NCI-H510A (cell line): ENCODE measurements around the gene RGR.
"Not testable (repeated sequence)": the region's sequence is repeated elsewhere in the genome, so short reads cannot be mapped to it uniquely, and the experiment has no call there.

Experiments
- DNase-seq: peaks from one replicate; lab custom pipeline; 2025; lab: John Stamatoyannopoulos, UW

Gene RGR

DNA sequence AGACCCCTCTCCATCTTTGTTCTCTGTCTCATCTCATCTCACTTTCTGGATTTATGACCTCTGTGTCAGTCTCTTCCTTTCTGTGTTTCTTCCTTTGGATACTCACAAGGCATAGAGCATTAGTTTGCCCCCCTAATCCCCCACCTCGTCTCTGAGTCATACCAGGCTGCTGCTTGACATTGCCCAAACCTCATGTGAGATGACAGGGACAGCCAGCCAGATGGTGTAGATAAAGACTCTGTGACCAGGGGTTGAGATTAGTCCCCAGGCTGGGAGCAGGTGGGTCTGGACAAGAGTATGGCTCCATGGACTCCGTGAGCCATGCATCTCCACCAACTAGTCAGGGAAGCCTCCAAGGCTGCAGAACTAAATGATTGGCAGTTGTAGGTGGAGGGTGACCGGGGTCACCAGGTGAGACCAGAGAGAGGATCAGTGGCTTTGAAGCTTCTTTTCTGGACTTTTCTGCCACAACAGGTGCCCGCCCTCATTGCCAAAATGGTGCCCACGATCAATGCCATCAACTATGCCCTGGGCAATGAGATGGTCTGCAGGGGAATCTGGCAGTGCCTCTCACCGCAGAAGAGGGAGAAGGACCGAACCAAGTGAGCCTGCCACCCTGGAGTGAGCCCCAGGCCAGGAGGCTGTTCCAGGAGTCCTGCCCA is 13.3 kb downstream of the RGR start:
- DNase-seq, result no peak

DNA sequence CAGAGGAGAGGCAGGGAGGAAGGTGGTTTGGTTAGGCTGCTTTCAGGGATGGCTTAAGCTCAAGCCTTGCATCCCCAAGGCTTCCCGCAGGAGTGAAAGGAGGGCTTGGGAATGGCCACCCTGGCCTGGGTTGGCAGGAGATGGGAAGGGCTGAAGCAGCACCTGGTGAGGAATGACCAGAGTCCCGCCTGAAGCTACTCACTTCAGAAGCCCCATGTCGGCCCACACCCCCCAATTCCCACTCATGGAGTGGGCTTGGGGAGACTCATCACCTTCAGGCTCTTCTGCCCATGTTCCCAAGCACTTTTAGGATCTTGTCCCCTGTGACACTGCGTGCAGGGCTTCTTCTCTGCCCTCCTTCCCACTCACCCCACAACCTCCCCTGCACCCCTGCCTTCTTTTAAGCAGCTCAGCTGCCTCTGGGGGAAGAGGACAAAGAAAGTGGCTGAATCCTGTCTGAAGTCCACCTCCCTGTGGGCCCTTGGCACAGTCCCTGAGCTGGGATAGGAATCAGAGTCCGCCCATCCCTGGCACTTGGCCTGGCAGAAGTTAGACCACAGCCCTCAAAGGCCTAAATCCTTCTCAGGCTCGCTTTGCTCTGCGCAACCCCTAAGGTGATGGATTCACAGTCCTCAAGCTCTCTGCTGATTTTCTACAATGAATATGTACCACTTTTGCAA is 16.5 kb downstream of the RGR start:
- DNase-seq, result no peak

DNA sequence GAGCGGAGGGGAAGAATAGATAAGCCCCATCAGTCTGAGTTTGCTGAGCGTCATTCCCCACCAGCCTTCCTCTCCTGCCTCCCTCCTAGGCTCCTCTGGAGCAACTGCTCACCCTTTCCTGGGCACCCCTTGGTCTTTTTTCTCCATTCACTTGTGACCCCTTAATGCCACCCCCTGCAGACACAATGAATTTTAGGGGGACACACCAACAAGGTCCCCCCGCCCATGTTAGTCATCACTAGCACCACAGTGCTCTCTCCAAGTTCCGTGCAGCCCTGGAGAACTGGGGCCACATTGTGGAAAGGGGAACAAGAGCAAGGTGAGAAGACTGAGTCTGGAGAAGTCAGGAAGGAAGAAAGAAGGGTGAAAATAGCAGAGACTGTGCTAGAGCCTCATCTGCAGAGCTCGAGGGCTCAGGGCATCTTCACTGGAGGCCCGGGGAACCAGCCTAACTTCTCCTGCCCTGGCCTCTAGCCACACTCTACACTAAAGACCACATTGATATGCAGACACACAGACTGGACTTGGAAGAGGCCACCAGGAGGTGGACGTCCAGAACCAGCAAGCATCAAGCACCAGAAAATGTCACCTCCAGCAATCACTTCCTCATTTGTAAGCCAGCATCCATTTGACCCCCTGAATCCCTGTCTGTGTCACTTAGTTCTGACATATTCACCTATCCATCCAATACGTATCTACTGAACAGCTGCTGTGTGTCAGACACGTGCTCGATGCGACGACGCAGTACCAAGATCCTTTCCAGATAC is 17.5 kb downstream of the RGR start:
- DNase-seq, result no peak

DNA sequence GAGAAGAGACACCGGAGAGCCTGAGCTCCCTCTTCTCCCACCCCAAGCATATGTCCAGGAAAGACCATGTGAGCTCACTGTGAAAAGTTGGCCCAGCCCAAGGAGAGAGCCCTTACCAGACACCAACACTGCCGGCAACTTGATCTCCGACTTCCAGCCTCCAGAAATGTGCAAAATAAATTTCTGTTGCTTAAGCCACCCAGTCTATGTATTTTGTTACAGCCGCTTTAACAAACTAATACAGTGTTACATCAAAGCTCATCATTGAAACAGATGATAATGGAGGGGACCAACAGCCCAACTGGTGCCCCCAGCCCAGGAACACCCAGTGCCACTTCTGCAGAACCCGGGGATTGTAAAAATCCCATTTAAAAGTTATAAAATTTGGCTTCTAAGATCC is 18.9 kb downstream of the RGR start:
- no peak for DNase-seq

DNA sequence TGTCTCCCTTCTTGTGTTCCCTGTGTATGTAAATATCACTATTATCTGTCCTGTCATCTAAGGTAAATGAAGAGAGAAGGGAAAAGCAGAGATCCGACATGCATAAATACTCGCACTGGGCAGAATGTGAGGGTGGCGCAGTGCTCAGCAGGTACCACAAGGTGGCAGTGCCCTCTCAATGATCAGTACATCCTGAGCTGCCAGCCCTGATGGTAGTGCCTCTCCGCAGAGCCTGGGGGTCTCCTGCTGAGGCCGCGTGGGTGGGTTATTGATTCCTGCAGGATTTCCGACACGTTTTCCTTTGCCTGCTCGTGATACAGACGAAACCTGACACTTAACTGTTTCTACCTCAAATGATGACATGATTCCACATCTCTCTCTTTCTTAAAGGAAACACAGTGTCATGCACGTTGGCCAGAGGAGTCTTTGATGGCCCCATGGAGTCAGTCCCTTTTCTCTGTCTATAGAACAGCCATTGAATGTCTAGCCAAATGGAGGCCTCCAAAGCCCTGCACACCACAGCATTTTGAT is 19.8 kb downstream of the RGR start:
- peak; percentile 45 for DNase-seq

DNA sequence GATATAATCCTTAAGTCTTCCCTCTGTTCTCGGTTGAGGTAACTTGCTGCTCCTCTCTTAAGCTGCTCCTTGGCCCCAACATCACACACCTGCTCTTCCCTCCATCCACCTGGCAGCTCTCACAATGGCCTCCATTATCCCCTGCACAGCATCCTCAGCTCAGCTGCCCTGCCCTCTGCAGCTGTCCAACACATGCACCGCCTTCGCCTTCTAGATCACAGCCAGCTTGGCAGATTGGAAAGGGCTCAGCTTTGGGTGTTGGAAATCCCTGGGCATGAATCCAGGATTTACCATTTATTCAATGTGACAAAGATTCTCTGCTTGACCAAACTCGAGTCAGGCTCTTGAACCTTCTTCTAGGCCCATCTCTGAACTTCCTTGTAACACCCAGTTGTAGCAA is 20.6 kb downstream of the RGR start:
- peak; percentile 41 for DNase-seq

DNA sequence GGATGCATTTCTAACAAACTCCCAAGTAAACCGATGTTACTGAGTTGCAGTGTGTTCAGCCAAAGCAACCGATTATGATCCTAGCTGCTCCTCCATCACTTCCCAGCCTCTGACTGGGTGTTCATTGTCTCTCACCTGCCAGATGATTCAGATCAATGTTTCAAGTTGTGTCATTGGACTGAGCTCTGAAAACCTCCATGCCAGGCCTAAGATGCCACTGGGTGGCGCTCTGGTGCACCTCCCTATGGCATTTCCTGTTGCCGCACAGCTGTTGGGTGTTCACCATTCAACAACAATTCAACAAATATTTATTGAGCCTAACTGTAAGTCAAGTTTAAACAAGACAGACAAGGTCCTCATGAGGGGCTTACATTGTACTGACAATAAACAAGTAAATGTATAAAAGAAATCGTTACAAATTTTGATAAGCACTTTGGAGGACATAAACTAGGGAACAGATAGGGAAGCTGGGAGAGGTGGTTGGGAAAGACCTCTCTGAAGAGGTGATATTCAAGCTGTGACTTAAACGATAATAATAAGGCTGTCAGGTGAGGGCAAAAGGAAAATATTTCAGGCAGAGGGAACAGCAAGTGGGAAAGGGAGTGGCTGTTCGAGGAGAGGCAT is 22.8 kb downstream of the RGR start:
- peak; percentile 39 for DNase-seq

DNA sequence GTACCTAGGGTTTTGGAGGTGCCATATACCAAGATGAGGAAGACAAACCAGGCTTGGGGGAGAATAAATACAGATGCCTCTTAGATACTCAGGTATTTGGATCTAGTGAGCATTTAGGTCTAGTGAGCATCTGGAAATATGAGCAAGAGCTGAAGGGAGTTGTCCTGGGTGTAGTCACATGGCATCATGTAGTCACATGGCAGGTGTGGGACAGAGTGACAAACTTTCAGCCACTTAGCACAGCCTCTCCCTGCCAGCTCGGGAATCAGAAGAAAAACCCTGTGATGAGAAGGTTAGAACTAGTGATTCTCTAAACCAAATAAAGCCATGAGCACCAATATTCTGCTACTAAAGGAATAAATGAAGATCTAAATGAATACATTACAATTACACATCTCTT is 24.3 kb downstream of the RGR start:
- DNase-seq, result peak; percentile 11

DNA sequence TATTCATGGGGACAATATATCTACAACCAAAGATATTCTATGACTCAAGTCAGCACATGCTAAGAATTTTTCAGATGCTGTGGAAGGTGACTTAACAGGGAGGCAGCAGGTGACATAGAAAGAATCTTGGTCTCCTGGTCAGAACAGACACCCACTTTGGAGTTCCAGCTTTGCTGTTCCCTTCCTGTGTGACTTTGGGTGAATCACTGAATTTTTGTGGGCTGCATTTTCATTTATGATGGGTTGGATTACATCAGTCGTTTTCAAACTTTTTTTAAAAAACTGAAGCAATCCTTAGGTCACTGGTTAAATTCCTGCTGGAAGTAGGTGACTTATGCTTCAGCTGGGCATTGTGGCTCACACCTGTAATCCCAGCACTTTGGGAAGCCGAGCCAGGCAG is 24.9 kb downstream of the RGR start:
- DNase-seq, result no peak

DNA sequence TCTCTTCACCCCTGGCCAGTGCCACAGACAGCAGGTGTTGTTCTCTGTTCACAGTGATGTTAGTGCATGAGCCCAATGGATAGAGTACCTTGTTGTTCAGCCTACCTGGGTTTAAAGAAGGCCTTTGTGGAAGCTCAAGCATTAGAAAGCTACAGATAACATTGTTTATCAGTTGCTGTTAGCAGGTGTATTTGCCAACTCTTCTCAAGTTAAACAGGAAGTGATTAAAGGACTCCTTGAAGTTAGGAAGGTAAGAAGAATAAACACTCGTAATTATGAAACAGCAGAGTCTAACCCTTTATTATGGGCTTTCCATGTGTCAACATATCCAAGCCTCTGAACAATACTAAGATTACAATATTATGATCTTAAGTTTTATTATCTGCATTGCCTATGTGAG is 25.9 kb downstream of the RGR start:
- peak; percentile 88 for DNase-seq

DNA sequence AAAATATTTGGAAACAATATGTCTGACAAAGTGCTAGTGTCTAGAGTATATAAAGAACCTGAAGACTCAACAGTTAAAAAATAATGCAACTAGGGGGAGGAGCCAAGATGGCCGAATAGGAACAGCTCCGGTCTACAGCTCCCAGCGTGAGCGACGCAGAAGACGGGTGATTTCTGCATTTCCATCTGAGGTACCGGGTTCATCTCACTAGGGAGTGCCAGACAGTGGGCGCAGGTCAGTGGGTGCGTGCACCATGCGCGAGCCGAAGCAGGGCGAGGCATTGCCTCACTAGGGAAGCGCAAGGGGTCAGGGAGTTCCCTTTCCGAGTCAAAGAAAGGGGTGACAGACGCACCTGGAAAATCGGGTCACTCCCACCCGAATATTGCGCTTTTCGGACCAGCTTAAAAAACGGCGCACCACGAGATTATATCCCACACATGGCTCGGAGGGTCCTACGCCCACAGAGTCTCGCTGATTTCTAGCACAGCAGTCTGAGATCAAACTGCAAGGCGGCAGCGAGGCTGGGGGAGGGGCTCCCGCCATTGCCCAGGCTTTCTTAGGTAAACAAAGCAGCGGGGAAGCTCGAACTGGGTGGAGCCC is 35.1 kb downstream of the RGR start:
- not testable (repeated sequence) for DNase-seq

DNA sequence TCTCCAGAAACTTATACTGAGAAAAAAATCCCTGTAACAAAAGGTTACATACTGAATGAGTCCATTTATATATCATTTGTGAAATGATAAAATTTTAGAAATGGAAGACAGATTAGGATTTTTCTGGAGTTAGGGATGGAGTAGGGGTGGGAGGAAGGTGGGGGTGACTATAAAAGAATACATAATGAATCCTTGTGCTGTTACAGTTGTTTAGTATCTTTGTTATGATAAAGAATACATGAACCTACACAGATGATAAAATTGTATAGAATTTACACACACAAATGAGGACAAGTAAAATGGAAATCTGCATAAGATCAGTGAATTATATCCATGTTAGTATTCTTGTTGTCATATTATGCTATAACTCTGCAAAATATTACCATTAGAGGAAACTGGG is 41.8 kb downstream of the RGR start:
- DNase-seq, result no peak

DNA sequence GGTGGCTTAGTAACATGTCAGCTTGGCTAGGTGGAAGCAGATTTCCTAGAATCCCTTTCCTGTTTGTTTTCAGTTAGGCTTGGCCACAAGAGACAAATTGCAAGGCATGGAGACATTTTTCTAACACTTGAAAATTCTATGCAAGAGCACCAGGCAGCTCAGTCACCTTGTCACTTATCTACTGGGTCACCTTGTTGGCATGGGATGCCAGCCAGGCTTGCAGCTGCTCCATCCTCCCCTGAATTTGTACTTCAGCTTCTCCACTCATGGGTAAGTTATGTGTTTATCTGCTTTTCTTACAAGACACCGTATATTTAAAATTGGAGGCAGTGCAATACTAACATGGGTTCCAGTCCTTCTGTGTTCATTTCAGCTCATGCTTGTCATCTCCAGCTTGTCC is 43.3 kb downstream of the RGR start:
- DNase-seq, result no peak

DNA sequence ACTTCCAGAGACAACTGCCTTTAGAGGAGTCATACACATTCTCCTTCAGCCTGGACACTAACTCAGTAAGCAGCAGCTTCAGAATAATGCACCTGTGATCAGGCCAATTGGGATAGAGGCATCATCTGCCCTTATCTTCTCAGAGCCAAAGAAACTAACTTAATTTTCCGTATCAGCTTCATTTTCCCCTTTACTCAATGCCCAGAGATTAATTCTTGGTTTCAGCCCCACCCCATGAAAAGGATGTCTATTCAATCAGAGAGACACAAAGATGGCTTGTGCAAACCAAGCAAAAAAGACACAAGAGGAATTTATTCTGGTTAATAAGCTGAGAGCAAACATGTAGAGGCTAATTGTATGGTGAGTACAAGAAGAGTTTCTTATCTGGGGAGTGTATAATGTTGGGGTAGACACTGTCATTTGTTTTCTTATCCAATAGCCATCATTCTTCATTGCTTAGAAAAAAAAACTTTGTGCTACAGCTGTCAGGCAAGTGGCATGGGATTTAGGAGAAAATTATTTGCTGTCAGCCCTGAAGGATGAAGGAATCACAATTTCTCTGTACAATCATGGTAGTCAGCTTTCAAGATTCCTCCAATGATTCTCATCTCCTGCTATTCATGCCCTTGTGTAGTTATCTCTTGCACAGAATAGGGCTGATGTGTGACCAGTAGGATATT is 44.8 kb downstream of the RGR start:
- no peak for DNase-seq

DNA sequence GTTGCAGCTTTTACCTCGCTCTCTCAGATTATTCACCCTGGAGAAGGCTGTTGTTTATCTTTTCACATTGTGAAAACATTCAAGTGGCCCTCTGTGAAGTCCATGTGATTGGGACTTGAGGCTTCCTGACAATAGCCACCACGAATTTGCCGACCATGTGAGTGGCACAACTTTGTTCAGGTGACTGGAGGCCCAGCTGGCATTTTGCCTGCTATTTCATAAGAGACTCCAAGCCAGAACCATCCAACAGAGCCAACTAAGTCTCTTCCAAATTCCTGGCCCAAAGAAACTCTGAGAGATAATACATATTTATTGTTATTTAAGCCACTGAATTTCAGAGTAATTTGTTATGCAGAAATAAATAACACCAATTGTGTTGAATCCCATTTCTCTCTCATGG is 45.4 kb downstream of the RGR start:
- peak; percentile 67 for DNase-seq

DNA sequence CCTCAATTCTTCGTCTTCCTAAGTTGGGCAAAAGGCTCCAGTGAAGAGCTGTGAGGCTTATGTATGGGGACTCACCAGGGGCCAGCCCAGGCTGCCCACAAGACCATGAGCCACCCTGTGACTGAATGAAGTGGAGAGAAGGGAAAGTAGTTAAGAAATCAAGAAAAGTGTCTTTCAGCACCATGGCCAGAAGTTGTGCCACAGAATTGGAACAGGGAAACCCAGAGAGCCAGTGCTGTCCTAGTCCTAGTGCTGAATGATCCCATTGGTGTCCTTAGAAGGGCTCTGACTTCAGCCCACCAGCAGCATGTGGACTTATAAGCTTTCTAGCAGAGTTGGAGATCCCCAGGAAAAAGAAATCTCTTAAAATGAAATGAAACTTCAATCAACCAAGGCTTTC is 46.5 kb downstream of the RGR start:
- DNase-seq, result no peak

DNA sequence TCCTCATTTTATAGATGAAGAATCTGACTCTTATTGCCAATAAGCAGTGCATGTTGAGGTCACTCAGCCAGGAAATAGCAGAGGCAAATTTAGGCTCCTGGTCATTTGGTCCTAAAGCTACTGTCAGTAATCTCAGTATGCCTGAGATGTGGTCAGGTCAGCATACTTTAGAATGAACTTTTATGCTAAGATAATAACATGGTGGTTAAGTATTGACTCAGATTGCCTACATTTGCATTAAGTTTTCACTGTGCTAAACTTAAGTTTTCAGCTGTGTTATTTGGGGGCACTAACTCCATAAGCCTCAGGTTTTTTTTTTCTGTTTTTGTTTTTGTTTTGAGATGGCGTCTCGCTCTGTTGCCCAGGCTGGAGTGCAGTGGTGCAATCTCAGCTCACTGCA is 47.6 kb downstream of the RGR start:
- DNase-seq, result no peak

DNA sequence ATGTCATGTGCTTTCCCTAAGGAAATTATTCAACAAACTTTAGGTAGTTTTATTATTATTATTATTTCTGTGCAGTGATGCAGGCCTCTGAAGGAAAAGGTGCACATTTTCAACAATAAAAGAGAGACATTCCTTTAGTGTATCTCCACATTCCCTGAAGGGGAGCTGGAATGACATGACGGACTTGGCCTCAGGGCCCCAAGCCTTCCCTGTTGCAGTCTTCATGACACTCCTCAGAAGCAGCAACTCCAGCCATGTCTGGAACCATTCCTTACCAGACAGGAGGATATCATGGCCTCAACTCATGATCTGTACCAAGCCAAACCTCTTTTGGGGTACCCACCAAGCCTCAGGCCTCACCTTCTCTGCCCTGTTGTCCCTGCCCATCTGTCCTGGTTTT is 48.3 kb downstream of the RGR start:
- DNase-seq, result no peak

DNA sequence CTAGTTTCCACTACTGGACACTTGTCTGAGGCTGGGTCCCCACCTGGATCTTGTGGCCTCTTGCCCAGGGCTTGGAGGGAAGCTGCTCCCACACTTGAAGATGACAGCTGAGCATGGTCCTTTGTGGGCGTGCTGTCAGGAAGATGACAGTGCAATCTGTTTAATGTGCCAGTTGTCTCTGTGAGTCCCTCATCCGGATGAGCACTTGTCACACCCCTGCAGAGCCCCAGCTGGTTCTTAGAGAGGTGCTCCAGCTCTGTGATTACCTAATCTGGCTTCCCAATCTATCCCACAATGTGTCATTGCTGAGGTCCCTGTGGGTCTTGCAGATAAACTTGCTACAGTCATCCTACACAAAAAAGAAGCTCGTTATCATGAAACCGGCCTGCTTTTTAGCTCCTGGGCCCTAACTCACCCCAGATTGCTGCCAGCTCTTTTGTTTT is 48.7 kb downstream of the RGR start:
- no peak for DNase-seq

DNA sequence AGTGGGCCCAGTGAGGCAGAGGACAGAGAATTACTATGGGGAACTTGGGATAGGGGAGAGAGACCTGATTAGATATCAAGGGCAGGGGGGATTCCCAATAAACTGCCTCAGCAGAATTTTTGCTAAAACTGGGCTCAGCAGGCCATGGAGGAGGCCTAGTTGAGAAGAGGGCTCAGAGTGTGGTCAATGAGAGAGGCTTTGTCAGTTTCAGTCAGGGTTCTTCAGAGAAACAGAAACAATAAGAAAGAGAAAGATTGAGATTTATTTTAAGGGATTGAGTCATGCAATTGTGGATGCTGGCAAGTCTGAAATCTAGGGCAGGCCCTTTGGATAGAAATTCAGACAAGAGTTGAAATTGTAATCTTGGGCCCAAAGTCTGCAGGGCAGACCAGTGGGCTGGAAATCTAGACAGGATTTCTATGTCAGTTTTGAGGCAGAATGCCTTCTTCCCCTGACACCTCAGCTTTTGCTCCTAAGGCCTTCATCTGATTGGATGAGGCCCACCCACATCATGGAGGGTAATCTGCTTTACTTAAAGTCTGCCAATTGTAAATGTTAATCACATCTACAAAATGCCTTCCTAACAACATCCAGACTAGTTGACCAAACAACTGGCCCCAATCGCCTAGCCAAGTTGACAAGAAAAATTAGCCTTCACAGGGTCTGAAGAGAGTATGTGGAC is 50.1 kb downstream of the RGR start:
- DNase-seq, result no peak
